Activated CD8-positive, alpha-beta T cell treated with anti-CD3 and anti-CD28 coated beads for 36 hours (primary cell): ENCODE measurements around the gene NEB. TPM values are rescaled to one million over a fixed set of nuclear protein-coding genes. Genes with fewer than 3 reads are reported as not detected.

Source experiments
- ATAC-seq: fragments of 200-7000 bp; cut with Tn5 transposase; one replicate; pipeline ENCODE4 v1.10.0; 2021; ENCODE audit warnings: mild to moderate bottlenecking, moderate library complexity
- CTCF ChIA-PET: fragments of 350-600 bp; sonication (Branson Sonifier 250); formaldehyde crosslinking; loops from one replicate; lab custom pipeline; 2021; ENCODE audit warnings: antibody characterized with exemption; lab: Charles Lee
- POLR2A ChIA-PET: fragments of 350-600 bp; sonication (Branson Sonifier 250); formaldehyde crosslinking; loops from one replicate; lab custom pipeline; 2021; ENCODE audit warnings: antibody characterized with exemption; lab: Charles Lee
- DNase-seq: peaks from one replicate; pipeline ENCODE4 v3.0.0-alpha.2; 2020
- H3K27ac Mint-ChIP-seq: one replicate; pipeline ENCODE4 v1.8.0; 2021; ENCODE audit warnings: mild to moderate bottlenecking, mixed read lengths
- H3K27me3 Mint-ChIP-seq: one replicate; pipeline ENCODE4 v1.8.0; 2021; ENCODE audit warnings: mixed read lengths
- H3K36me3 Mint-ChIP-seq: one replicate; pipeline ENCODE4 v1.8.0; 2021; ENCODE audit warnings: low read depth, mixed read lengths
- H3K4me1 Mint-ChIP-seq: one replicate; pipeline ENCODE4 v1.8.0; 2021; ENCODE audit warnings: low read depth, mixed read lengths
- H3K4me3 Mint-ChIP-seq: one replicate; pipeline ENCODE4 v1.8.0; 2021; ENCODE audit warnings: mild to moderate bottlenecking, moderate library complexity, mixed read lengths
- H3K9me3 Mint-ChIP-seq: one replicate; pipeline ENCODE4 v1.8.0; 2021; ENCODE audit warnings: mixed read lengths
- intact Hi-C: fragments of 100-400 bp; cut with micrococcal nuclease; formaldehyde crosslinking; loops from one replicate; pipeline ENCODE4 v1.10.0; 2022
- total RNA-seq, 2 experiments: library from RNA; stranded (reverse); gene quantifications; one replicate each; pipeline ENCODE4 v1.2.3, GENCODE V29; 2021
- TF ChIP-seq, protein P1 (sequence below): fragments of 200-600 bp; IDR thresholded peaks from one replicate; pipeline ENCODE4 v1.8.0; 2022; ENCODE audit warnings: antibody characterized with exemption, mild to moderate bottlenecking

NEB gene
- total RNA-seq, 2 experiments from 2014 or later: 0.18 to 0.34 TPM

DNA sequence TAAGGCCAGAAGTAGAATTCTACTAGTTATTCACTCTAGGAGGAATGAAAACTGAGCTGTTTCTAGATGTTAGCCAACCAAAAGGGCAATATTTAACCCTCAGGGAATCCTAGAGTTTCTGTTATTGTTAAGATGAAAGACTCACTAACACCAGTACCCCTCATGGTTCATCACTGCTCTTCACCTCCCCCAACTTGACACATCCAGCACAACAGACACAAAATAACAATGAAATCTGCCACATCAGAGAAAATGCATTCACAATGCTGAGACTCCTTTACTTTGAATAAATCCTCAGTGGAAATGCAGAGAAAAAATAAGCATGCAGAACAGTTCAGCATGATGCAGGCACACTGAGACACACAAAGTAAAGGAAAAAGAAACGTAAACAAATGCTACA lies 213.3 kb downstream of the NEB start:
- DNase-seq: no peak
- no peaks in the 10 kb centered on the region for H3K27me3 Mint-ChIP-seq
- TF ChIP-seq, protein P1, sequence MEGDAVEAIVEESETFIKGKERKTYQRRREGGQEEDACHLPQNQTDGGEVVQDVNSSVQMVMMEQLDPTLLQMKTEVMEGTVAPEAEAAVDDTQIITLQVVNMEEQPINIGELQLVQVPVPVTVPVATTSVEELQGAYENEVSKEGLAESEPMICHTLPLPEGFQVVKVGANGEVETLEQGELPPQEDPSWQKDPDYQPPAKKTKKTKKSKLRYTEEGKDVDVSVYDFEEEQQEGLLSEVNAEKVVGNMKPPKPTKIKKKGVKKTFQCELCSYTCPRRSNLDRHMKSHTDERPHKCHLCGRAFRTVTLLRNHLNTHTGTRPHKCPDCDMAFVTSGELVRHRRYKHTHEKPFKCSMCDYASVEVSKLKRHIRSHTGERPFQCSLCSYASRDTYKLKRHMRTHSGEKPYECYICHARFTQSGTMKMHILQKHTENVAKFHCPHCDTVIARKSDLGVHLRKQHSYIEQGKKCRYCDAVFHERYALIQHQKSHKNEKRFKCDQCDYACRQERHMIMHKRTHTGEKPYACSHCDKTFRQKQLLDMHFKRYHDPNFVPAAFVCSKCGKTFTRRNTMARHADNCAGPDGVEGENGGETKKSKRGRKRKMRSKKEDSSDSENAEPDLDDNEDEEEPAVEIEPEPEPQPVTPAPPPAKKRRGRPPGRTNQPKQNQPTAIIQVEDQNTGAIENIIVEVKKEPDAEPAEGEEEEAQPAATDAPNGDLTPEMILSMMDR: no peak
- no peak overlapping the region for H3K27ac Mint-ChIP-seq
- no peaks in the 10 kb centered on the region for H3K4me1 Mint-ChIP-seq
- ChIA-PET CTCF (no interaction called here), POLR2A (no interaction called here)
- ATAC-seq: no peak
- intact Hi-C loops: no loop called here
- H3K4me3 Mint-ChIP-seq: no peak overlapping the region
- no peaks in the 10 kb centered on the region for H3K36me3 Mint-ChIP-seq
- H3K9me3 Mint-ChIP-seq: no peaks in the 10 kb centered on the region

DNA sequence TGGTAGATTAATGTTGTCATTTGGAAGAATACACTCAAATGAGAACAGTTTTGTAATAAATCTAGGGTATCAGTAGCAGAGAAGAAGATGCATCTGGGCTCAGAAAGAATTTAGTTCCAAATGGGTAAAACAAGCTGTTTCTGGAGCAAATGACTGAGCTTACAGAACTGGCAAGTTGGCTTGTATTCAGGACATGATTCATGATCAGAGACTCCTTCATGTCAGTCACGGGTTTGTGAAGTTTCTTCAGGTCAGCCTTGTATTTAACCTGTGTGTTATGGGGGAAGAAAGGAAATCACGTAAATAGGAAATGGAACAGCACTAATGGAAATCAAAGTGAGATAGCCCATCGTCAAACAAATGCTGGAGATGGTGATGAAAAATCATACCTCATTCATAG lies 215.5 kb downstream of the NEB start:
- Mint-ChIP-seq H3K4me3 (no peak overlapping the region), H3K9me3 (no peaks in the 10 kb centered on the region), H3K27me3 (no peaks in the 10 kb centered on the region), H3K27ac (no peak overlapping the region), H3K36me3 (no peaks in the 10 kb centered on the region), H3K4me1 (no peaks in the 10 kb centered on the region)
- ChIA-PET POLR2A (no interaction called here), CTCF (no interaction called here)
- intact Hi-C loops: no loop called here
- ATAC-seq: no peak
- no peak for DNase-seq
- TF ChIP-seq, protein P1: no peak

DNA sequence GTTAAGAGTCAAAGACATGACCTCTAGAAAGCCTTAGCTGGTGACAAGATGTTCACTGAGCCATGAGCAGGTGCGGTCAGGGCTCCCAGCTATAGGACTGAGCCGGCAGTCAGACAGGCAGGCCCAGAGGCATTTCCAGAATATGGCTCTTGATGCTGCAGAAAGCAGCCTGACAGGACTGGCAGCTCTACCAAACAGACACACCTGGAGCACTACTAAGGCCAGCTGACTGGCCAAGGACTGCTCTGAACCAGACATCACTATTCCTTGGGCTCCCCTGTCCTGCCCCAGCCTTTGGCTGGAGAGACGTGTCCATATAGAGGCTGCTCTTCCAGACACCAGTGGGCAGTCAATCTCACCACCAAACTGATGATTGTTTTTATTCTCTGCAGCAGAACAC lies 225.8 kb downstream of the NEB start:
- H3K4me3 Mint-ChIP-seq: no peak overlapping the region
- no peaks in the 10 kb centered on the region for H3K27me3 Mint-ChIP-seq
- H3K9me3 Mint-ChIP-seq: no peaks in the 10 kb centered on the region
- no peaks in the 10 kb centered on the region for H3K4me1 Mint-ChIP-seq
- intact Hi-C loops: no loop called here
- H3K27ac Mint-ChIP-seq: no peak overlapping the region
- H3K36me3 Mint-ChIP-seq: no peaks in the 10 kb centered on the region
- POLR2A ChIA-PET: no interaction called here
- no peak for DNase-seq
- TF ChIP-seq, protein P1: no peak
- ATAC-seq: no peak
- CTCF ChIA-PET: interaction anchor here (1.0 kb wide), 1 partner anchor 8 kb away, joined by 3 read pairs; no protein-coding TSS in a partner anchor

DNA sequence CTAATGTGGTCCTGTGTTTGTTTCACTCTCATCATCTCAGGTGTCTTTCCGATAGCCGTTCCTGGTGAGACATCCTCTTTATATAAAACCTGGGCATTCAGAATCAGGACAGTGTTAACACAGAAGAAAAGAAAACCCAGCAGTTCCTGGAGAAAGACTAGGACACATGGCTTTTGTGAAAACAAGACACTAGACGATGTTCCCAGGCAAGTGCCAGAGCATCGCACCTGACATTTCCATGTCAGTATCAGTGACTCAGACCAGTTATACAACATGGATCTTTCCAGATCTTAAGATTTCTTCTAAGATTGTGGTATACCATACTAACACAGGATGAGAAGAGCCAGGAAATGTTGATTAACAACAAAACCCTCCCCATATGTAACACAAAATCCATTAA lies 228.1 kb downstream of the NEB start:
- Mint-ChIP-seq H3K4me3 (no peak overlapping the region), H3K4me1 (no peaks in the 10 kb centered on the region), H3K27me3 (no peaks in the 10 kb centered on the region), H3K9me3 (no peaks in the 10 kb centered on the region), H3K27ac (no peak overlapping the region), H3K36me3 (no peaks in the 10 kb centered on the region)
- ChIA-PET POLR2A (no interaction called here), CTCF (interaction anchor here (0.9 kb wide), 1 partner anchor 18 kb away, joined by 3 read pairs; no protein-coding TSS in a partner anchor)
- DNase-seq (no peak), ATAC-seq (no peak)
- TF ChIP-seq, protein P1: no peak
- intact Hi-C loops: no loop called here

DNA sequence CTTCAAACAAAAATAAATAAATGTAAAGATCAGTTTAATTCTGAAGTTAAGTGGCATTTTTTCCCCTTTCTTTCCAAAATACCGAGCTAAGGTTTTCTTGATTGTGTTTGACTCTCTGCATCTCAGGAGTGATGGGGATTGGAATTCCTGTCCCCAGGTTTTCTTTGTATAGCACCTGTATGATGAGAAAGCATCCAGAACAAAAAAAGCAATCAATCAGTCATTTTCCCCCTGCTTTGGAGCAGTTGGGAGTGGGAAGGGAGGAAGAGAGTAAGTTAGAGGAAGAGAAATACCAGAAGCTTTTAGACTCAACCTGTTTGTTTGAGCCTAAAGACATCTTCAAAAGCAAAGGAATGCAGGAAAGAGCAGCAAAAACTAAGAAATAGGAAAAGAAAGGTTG lies 236.1 kb downstream of the NEB start:
- Mint-ChIP-seq H3K4me1 (no peaks in the 10 kb centered on the region), H3K27ac (no peak overlapping the region), H3K27me3 (no peaks in the 10 kb centered on the region), H3K9me3 (no peaks in the 10 kb centered on the region), H3K36me3 (peaks cover 10% of the 10 kb centered on the region), H3K4me3 (no peak overlapping the region)
- intact Hi-C loops: no loop called here
- POLR2A ChIA-PET: no interaction called here
- TF ChIP-seq, protein P1: no peak
- CTCF ChIA-PET: no interaction called here
- ATAC-seq (no peak), DNase-seq (no peak)
